MCF 10A (cell line): ENCODE measurements around the gene MPHOSPH10. TPM values are rescaled to one million over a fixed set of nuclear protein-coding genes. Genes with fewer than 3 reads are reported as not detected.

Experiments
- BruUV-seq: library from RNA; stranded (reverse); fragments of 400-500 nt; replicated peaks from 2 replicates; lab custom pipeline; 2021; lab: Mats Ljungman, UMichigan
- CTCF ChIA-PET: fragments of 300-600 bp; sonication (Branson Sonifier 250); formaldehyde crosslinking; extraction: SDS; loops from one replicate; lab custom pipeline; 2021; ENCODE audit warnings: antibody characterized with exemption, inconsistent platforms; lab: Yijun Ruan, JAX
- POLR2A ChIA-PET: fragments of 300-600, 350-650 bp; sonication (Branson Sonifier 250); formaldehyde crosslinking; extraction: SDS; loops from one replicate; lab custom pipeline; 2020; ENCODE audit warnings: antibody characterized with exemption, inconsistent platforms; lab: Yijun Ruan, JAX
- DNase-seq: peaks from one replicate; pipeline ENCODE4 v3.0.0-alpha.2; 2018; ENCODE audit not compliant: unreplicated experiment
- H3K27ac Mint-ChIP-seq: one replicate; pipeline ENCODE4 v1.8.0; 2022; ENCODE audit warnings: mild to moderate bottlenecking, low read depth, mixed read lengths; ENCODE audit not compliant: unreplicated experiment
- H3K27me3 Mint-ChIP-seq: one replicate; pipeline ENCODE4 v1.8.0; 2022; ENCODE audit warnings: mixed read lengths; ENCODE audit not compliant: insufficient read depth, unreplicated experiment
- H3K36me3 Mint-ChIP-seq: one replicate; pipeline ENCODE4 v1.8.0; 2022; ENCODE audit warnings: mild to moderate bottlenecking, moderate library complexity, mixed read lengths; ENCODE audit not compliant: insufficient read depth, unreplicated experiment
- H3K4me1 Mint-ChIP-seq: one replicate; pipeline ENCODE4 v1.8.0; 2022; ENCODE audit warnings: mixed read lengths; ENCODE audit not compliant: insufficient read depth, unreplicated experiment
- H3K4me3 Mint-ChIP-seq: one replicate; pipeline ENCODE4 v1.8.0; 2022; ENCODE audit warnings: mild to moderate bottlenecking, moderate library complexity, mixed read lengths; ENCODE audit not compliant: unreplicated experiment
- H3K9me3 Mint-ChIP-seq: one replicate; pipeline ENCODE4 v1.8.0; 2022; ENCODE audit warnings: mixed read lengths; ENCODE audit not compliant: unreplicated experiment
- CTCF ChIP-seq: fragments of 200-600 bp; IDR thresholded peaks from one replicate; pipeline ENCODE4 v1.8.0; 2022; ENCODE audit warnings: antibody characterized with exemption, mild to moderate bottlenecking; ENCODE audit not compliant: unreplicated experiment
- intact Hi-C: fragments of 100-400 bp; cut with micrococcal nuclease; formaldehyde crosslinking; loops from 2 replicates; pipeline ENCODE4 v1.14.1; 2022
- total RNA-seq: library from RNA; stranded (reverse); gene quantifications from 2 replicates; pipeline ENCODE4 v1.2.3, GENCODE V29; 2022

MPHOSPH10 gene
- total RNA-seq, 1 experiment from 2014 or later: 32.8 TPM

- Mint-ChIP-seq H3K27me3 (no peaks in the 10 kb centered on the region), H3K4me3 (no peak overlapping the region), H3K9me3 (no peaks in the 10 kb centered on the region), H3K4me1 (no peaks in the 10 kb centered on the region), H3K36me3 (peaks cover 55% of the 10 kb centered on the region), H3K27ac (no peak overlapping the region)
- no peak for TF ChIP-seq CTCF
- CTCF ChIA-PET: interaction anchor here (1.1 to 2.2 kb wide), 2 partner anchors 50 to 55 kb away, joined by 3 to 7 read pairs; no protein-coding TSS in a partner anchor
- BruUV-seq: no TSS peak
- POLR2A ChIA-PET: interaction anchor here (0.8 to 3.5 kb wide), 4 partner anchors 19 to 214 kb away, joined by 3 to 15 read pairs (median 4); partner anchors contain the start of genes MCEE and MPHOSPH10
- DNase-seq: no peak
- intact Hi-C loops: no loop called here
Measured at GRCh38 chr2:71150082-71150816, 19.8 kb downstream of the MPHOSPH10 start.

GRCh38 chr2:71151620-71152019, 21.2 kb downstream of the MPHOSPH10 start:
- BruUV-seq: no TSS peak
- POLR2A ChIA-PET: interaction anchor here (0.6 kb wide), 1 partner anchor 476 kb away, joined by 3 read pairs; no protein-coding TSS in a partner anchor
- DNase-seq: no peak
- CTCF ChIA-PET: interaction anchor here (0.5 to 2.2 kb wide), 4 partner anchors 41 to 363 kb away, joined by 3 to 7 read pairs (median 3); no protein-coding TSS in a partner anchor
- no peaks in the 10 kb centered on the region for H3K4me1 Mint-ChIP-seq
- TF ChIP-seq CTCF: no peak
- H3K4me3 Mint-ChIP-seq: no peak overlapping the region
- no peak overlapping the region for H3K27ac Mint-ChIP-seq
- peaks cover 44% of the 10 kb centered on the region for H3K36me3 Mint-ChIP-seq
- no peaks in the 10 kb centered on the region for H3K9me3 Mint-ChIP-seq
- intact Hi-C loops: no loop called here
- H3K27me3 Mint-ChIP-seq: no peaks in the 10 kb centered on the region

- Mint-ChIP-seq H3K4me1 (peaks cover 9% of the 10 kb centered on the region), H3K27ac (no peak overlapping the region), H3K4me3 (no peak overlapping the region), H3K27me3 (no peaks in the 10 kb centered on the region), H3K9me3 (no peaks in the 10 kb centered on the region), H3K36me3 (peaks cover 23% of the 10 kb centered on the region)
- intact Hi-C loops: no loop called here
- POLR2A ChIA-PET: no interaction called here
- TF ChIP-seq CTCF: no peak
- BruUV-seq: no TSS peak
- no peak for DNase-seq
- CTCF ChIA-PET: interaction anchor here (0.6 to 1.4 kb wide), 5 partner anchors 20 to 357 kb away, joined by 3 to 5 read pairs (median 3); no protein-coding TSS in a partner anchor
Measured at GRCh38 chr2:71153585-71154224, 23.3 kb downstream of the MPHOSPH10 start.

GRCh38 chr2:71154279-71154678, 23.8 kb downstream of the MPHOSPH10 start:
- no peak overlapping the region for H3K27ac Mint-ChIP-seq
- H3K36me3 Mint-ChIP-seq: peaks cover 17% of the 10 kb centered on the region
- H3K4me3 Mint-ChIP-seq: no peak overlapping the region
- H3K4me1 Mint-ChIP-seq: peaks cover 9% of the 10 kb centered on the region
- H3K9me3 Mint-ChIP-seq: no peaks in the 10 kb centered on the region
- no TSS peak for BruUV-seq
- DNase-seq: no peak
- ChIA-PET POLR2A (interaction anchor here (0.6 kb wide), 1 partner anchor 74 kb away, joined by 3 read pairs; no protein-coding TSS in a partner anchor), CTCF (interaction anchor here (0.6 to 1.4 kb wide), 5 partner anchors 11 to 356 kb away, joined by 3 to 5 read pairs (median 3); no protein-coding TSS in a partner anchor)
- no peaks in the 10 kb centered on the region for H3K27me3 Mint-ChIP-seq
- intact Hi-C loops: no loop called here
- TF ChIP-seq CTCF: no peak
